ENCODE results near the gene SLC25A33.
"Not testable (repeated sequence)": the region's sequence is repeated elsewhere in the genome, so short reads cannot be mapped to it uniquely, and the experiment has no call there.

Gene SLC25A33

GRCh38 chr1:9602794-9603167, 63.5 kb downstream of the SLC25A33 start:
- DNase-seq: no peak

DNA sequence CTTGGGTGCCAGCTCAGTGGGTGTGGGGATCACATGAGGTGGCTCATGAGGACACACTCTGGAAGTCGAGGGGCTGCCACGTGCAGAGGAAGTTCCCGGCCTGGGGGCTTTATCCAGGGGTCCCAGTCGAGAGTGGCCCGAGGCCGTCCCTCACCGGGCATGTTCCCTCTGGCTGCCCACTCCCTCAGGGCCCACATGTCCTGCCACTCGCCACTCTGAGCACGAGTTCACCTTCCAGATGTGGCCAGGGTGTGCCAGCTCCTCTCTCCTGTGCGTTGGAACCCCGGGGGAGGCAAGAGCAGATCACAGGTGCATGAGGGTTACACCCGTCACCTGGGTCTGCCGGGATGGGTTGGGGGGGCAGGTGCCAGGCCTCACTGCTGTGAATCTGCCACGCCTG, 64.0 kb downstream of the SLC25A33 start:
- no peak for DNase-seq

DNA sequence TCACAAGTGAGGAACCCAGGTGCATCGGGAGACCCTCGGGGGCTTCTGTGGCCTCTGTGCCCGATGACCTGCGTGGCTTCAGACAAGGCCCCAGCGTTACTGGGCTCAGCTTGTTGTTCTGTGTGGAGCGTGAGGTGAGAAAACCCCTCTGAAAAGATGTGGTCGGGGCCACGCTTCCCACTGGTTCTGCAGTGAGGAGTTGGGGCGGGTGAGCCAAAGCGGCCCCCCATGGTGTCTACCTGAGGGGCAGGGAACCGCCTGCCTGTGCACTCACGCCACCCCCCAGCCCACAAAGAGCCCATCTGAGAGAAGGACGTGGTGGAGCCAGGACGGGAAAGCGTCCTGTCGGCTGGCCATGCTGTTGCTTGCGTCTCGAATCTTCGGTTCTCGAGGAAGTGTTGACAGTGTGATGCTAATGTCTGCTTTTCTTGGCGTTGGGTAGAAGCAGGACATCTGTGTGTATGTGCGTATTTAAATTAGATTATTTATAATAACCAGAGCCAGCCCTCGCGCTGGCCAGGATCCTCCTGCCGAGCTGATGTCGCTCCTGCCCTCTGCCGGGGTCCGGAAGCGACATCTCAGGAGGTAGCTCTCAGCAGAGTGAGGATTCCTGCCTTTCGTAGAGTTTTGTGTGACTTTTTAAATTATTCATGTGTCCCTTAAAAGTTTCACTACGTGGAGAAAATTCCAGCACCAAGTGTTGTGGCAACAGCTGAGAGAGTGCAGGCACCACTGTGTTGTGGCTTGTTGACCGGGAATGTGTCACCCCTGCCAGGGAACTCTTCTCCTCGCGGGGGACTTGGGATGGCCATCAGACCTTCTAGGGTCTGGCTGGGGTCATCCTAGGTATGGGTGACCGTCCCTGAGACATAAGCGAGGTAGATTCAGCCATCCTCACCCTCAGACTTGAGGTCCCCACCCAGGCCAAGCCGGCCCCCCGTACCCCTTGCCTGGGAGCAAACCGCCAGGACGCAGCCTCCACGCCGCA, 64.8 kb downstream of the SLC25A33 start:
- DNase-seq: no peak

DNA sequence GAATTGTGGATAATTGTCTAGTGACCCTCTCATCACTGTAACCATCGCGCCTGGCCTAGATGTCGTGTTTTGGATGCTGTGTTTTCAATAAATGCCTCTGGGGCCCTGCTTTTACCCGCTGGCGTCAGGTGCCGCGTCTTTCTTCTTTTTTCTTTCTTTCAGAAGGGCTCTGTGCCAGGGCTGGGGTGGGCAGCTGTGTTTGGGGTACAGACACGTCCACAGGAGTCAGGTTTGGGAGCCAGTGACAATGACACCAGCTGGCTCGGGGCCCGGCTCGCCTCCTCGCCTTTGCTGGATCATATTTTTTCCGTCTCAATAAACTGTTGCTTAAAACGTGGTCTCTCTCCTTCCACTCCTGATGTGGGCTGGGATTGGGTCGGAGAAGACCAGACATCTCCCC, 65.6 kb downstream of the SLC25A33 start:
- no peak for DNase-seq

DNA sequence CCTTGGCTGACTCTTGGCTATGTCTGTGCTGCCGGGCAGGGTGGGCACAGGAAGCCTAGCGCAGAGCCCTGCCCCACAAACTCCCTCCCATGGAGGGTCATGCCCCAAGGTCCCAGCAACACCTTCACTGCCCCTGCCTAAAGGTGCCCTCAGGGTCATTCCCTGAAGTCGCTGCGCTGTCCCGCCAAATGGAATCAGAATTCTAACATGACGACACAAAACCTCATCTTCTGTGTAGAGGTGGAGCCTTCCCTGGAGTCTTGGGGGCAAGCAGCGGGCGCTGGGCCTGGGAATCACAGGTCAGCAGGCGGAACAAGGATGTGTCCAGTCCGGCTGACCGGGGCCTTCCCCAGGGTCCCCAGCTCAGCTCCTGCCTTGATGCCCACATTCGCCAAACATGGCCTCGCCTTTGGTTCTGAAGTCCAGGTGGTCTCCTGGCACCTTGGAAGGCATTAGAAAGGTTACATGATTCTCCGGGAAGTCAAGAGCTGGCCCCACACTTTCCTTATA, 66.7 kb downstream of the SLC25A33 start:
- no peak for DNase-seq

DNA sequence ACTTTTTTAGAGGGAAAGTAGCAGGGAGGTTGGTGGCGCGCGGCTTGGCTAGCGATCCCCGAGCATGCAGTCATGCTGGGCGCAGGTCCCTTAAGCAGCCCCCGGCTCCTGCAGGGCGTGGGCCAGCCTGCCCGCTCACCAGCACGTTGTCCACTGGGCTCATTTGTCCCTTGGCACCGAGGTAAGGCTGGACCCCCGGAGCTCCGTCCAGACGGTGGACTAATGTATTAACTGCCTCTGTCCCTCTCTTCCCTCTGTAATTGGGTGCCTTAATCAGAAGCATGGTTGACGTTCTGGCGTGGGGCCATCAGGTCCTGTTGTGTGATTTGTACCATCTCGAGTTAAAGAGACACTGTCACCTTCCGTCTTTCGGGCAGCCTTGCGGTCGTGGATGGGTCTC, 67.2 kb downstream of the SLC25A33 start:
- no peak for DNase-seq

GRCh38 chr1:9606948-9607347, 67.7 kb downstream of the SLC25A33 start:
- DNase-seq: no peak

DNA sequence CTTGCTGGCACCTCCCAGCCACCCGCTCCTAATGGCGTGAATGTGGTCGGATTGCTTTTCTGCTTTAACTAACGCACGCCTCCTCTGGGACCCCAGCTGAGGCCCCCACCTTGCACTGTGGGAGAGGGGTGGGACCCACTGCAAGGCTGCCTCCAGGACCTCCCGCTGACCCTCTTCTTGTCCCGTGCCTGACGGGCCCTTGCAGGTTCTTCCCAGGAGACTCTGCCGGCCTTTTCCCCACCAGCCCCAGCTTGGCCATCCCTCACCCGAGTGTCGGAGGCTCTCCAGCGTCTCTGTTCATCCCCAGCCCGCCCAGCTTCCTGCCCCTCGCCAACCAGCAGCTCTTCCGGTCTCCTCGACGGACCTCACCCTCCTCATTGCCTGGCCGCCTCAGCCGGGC, 68.1 kb downstream of the SLC25A33 start:
- no peak for DNase-seq

DNA sequence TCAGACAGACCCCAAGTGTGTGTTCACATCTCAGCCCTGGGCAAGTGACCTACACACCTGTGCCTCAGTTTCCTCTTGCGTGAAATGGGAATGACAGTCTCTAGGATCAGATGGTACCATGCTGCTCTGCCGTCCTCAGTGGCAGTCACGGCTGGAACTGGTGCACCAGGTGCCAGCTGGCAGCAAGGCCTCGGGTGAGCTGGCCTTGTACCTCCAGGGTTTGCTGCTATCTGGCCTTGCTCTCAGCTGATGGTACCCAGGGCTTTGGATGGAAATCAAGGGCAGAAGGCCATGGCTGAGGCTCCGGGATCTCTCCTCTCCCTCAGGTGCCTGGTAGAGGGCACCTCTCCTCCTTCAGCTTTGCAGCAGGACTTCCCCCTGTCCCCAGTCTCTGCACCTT, 70.7 kb downstream of the SLC25A33 start:
- DNase-seq: no peak

- DNase-seq: no peak
Measured at GRCh38 chr1:9610548-9610947, 71.3 kb downstream of the SLC25A33 start.

DNA sequence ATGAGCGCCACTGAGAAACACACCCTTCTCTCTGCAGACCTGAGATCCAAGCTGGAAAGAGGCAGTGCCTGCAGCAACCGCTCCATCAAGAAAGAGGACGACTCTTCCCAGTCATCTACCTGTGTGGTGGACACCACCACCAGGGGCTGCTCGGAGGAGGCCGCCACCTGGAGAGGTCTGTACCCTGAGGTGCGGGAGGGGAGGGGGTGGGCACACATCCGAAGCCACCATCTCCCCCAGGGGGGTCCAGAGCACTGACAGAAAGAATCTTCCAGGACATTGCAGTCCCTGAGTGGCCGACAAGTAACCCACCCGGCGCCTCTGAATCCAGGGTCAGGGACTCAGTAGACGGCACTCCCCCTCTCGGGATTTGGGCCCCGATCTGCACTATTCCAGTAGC, 72.5 kb downstream of the SLC25A33 start:
- DNase-seq: no peak

DNA sequence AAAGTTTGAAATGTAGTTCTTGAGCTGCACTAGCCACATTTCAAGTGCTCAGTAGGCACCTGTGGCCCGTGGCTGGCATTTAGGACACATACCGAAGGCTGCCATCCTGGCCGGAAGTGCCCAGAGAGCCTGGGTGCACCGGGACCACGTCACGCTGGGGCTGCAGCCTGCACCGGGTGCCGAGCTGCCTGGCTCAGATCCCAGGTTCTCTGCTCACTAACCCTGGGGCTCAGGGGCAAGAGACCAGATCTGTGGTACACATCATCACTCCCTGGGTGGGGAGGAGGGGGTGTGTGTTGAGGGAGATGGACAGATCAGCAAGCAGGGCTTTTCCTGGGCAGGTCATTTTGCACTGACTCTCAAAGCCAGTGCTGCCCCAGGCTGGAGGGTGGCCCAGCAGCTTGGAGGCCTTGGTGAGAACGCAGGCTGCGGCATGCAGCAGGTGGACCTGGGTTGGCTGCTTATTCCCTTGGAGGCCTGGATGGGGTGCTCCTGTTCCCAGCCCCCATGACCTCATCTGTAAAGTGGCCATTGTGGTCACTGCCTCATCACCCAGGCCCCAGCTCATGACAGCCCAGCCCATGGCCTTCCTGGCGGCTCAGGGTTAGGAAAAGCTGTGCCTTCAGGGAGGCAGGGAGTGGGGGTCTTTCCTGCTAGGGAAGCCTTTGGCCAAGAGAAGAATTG, 73.0 kb downstream of the SLC25A33 start:
- DNase-seq: no peak

- DNase-seq: no peak
Measured at GRCh38 chr1:9612871-9613624, 73.8 kb downstream of the SLC25A33 start.

DNA sequence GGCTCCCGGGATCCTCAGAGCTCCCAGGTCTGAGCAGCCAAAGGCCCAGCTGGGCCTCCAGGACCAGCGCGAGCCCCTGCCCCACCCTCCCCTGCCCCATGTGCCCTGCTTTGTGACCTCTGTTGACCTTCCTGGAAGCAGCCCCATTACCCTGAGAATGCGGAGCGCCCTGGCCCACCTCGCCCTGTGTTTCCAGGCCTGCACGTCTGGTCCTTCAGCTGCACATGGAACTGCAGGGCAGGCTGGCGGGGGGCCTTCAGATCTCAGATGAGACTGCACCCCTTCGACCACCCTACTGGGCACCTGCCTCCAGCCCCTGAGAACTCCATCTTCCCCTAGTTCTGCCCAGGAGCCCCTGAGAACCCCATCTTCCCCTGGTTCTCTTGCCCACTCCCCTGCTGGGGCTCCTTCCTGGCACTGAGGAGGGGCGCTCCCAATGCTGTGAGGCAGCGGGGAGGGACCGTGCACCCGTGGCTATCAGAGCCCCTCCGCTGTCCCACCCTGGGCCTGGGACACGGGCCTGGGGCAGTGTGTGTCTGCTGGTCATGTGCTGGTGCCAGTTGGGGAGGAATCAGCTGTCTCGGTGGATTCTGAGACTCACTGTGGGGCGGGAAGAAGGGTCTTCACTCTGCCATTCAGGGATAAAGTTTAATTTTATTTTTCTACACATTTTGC, 74.5 kb downstream of the SLC25A33 start:
- DNase-seq: no peak

DNA sequence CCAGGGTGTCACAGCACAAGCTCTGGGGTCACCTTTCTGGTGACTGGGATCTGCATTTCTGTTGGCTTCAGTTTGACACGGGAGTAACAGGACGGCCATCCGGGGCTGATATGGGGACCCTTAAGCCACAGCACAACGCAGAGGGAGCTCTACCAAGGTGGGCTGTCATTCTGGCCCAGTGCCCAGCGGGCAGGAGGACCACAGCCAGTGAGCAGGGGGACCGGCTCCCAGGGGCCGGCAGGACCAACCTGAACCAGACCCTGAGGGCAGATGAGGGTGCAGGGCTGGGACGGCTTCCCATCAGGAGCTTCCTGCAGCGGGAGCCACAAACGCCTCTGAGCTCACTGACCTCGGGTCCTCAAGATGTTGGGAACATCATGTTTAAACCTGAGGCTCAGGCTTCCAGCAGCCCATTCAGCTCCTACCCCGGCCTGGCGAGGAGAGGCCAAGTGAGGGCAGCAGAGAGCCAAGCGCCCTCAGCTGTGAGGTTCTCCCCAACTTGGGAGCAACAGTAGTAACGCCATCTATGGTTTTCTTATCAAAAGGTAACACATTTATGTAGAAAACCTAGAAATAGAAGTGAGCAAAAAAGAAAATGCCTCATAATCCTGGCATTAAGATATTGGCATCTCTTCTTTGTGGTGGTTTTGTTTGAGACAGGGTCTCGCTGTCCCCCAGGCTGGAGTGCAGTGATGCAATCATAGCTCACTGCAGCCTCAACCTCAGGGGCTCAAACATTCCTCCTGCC, 76.2 kb downstream of the SLC25A33 start:
- peak; percentile 64 for DNase-seq

DNA sequence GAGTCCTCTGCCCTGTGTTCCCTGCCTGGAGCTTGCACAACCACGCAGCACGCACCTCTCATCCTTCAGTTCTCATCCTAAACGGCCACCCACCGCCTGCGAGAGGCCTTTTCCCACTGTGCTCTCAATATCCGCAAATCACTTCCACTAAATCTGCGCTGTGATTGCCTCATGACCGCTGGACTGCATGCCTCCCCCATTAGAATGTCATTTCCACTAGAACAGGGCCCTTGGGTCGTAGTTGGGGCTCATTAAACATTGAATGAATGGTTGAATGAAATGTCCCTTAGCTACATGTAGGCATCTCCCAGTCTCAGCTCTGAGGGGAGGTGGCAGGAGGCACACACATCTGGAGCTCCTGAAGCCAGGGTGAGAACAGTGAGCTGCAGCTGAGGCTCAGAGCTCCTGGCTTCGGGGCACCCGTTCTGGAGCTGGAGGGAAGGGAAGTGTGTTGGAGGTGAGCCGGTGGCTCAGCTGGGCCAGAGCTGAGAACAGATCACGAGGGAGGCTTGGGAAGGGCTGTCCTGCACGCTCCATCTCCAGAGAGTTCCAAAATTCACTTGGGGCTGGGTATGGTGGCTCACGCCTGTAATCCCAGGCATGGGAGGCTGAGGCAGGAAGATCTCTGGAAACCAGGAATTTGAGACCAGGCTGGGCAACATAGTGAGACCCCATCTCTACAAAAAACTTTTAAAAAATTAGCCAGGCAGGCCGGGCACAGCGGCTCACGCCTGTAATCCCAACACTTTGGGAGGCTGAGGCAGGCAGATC, 79.8 kb downstream of the SLC25A33 start:
- no peak for DNase-seq

DNA sequence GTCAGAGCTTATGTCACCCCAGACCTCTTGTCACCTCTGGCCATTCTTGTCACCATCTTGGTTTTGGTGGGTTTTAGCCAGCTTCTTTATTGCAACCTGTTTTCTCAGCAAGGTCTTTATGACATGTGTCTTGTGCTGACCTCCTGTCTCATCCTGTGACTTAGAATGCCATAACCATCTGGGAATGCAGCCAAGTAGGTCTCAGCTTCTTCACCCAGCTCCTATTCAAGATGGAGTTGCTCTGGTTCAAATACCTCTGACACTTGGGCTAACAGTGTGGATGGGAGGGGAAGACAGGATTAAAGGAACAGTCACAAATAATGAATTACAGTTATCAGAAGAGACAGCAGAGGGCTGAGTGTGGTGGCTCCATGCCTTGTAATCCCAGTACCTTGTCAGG, 81.8 kb downstream of the SLC25A33 start:
- no peak for DNase-seq

DNA sequence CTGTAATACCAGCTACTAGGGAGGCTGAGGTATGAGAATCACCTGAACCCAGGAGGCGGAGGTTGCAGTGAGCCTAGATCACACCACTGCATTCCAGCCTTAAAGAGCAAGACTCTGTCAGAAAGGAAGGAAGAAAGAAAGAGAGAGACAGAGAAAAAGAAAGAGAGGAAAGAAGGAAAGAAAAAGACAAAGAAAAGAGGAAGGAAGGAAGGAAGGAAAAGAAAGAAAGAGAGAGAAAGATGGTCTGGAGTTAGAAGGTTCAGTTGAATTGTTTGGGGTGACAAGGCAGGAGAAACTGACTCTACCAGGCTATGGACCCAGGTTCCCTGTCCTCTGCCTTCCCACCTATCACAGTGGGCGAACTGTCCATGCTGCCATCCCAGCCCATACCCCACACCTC, 84.8 kb downstream of the SLC25A33 start:
- DNase-seq: no peak

DNA sequence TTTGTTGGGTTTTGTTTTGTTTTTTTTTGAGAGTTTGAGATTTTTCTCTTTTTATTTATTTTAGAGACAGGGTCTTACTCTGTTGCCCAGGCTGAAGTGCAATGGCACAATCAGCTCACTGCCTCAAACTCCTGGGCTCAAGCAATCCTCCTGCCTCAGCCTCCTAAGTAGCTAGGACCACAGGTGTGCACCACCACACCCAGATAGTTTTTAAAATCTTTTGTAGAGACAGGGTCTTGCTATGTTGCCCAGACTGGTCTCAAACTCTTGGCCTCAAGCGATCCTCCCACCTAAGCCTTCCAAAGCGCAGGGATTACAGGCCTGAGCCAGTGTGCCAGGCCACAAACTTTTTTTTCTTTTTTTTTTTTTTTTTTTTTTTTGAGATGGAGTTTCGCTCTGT, 85.8 kb downstream of the SLC25A33 start:
- DNase-seq: not testable (repeated sequence)

DNA sequence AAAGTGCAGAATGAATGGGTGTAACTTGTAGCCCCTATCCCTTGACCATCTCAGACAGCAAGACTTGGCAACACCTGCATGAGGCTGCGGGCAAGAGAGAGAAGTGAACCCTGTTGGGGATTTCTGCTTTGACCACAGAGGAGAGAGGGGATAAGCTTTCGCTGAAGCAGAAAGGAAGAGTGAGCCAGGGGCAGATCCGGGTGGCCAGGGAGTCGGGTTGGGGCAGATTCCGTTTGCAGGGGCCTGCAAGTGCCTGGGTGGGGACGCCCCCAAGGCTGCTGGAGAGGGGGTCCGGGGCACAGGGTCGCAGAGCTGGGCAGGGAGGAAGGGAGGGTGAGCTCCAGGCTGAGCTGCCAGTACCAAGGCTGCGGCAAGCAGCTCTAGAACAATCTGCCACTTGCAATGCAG, 86.9 kb downstream of the SLC25A33 start:
- DNase-seq: peak; percentile 58
